Activated T-cell treated with anti-CD3 and anti-CD28 coated beads, Interleukin-2, amount 50 U/mL, for 4 hours (primary cell): ENCODE results near the gene JPT1. TPM values are rescaled to one million over a fixed set of nuclear protein-coding genes. Genes with fewer than 3 reads are reported as not detected.
"Not testable (repeated sequence)": the region's sequence is repeated elsewhere in the genome, so short reads cannot be mapped to it uniquely, and the experiment has no call there.

Experiments
- ATAC-seq, 2 donors: fragments of 200-7000 bp; cut with Tn5 transposase; one replicate each; pipeline ENCODE4 v1.10.0; 2021
- DNase-seq: peaks from one replicate; pipeline ENCODE4 v3.0.0-alpha.2; 2020
- H3K27me3 Mint-ChIP-seq: one replicate; pipeline ENCODE4 v1.8.0; 2021; ENCODE audit warnings: low read depth, mixed read lengths
- H3K36me3 Mint-ChIP-seq: one replicate; pipeline ENCODE4 v1.8.0; 2022; ENCODE audit warnings: mixed read lengths; ENCODE audit not compliant: insufficient read depth
- H3K4me1 Mint-ChIP-seq: one replicate; pipeline ENCODE4 v1.8.0; 2021; ENCODE audit warnings: low read depth, mixed read lengths
- H3K4me3 Mint-ChIP-seq: one replicate; pipeline ENCODE4 v1.8.0; 2021; ENCODE audit warnings: mild to moderate bottlenecking, moderate library complexity, mixed read lengths
- H3K9me3 Mint-ChIP-seq: one replicate; pipeline ENCODE4 v1.8.0; 2021; ENCODE audit warnings: mixed read lengths
- total RNA-seq, 3 donors: library from RNA; stranded (reverse); gene quantifications; one replicate each; pipeline ENCODE4 v1.2.1, GENCODE V29; 2021

Gene JPT1
- total RNA-seq, 3 donors from 2014 or later, result 161 to 182 (median 167) TPM

- H3K36me3 Mint-ChIP-seq, result peaks cover 36% of the 10 kb centered on the region
- no peak overlapping the region for H3K4me3 Mint-ChIP-seq
- no peaks in the 10 kb centered on the region for H3K27me3 Mint-ChIP-seq
- ATAC-seq, result no peak
- no peaks in the 10 kb centered on the region for H3K9me3 Mint-ChIP-seq
- DNase-seq, result no peak
- H3K4me1 Mint-ChIP-seq, result peaks cover 16% of the 10 kb centered on the region
Observed at GRCh38 chr17:75144816-75145512, 9.3 kb downstream of the JPT1 start.

GRCh38 chr17:75142236-75142971 is 11.9 kb downstream of the JPT1 start:
- no peak for DNase-seq
- Mint-ChIP-seq H3K9me3 (no peaks in the 10 kb centered on the region), H3K27me3 (no peaks in the 10 kb centered on the region), H3K4me3 (no peak overlapping the region), H3K36me3 (peaks cover 27% of the 10 kb centered on the region), H3K4me1 (peaks cover 11% of the 10 kb centered on the region)
- no peak for ATAC-seq

DNA sequence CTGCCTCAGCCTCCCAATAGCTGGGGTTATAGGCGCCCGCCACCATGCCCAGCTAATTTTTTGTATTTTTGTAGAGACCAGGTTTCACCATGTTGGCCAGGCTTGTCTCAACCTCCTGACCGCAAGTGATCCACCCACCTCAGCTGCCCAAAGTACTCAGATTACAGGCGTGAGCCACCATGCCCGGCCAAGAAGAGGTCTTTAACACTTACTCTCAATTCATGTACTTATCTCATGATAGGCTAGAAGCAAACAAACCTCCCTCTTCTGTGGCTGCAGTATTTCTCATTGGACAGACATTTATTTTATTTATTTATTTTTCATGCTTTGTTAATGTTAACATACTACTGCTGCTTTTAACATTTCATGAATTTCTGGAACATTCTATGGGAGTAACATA is 15.8 kb downstream of the JPT1 start:
- DNase-seq (no peak), ATAC-seq (no peak)
- H3K4me3 Mint-ChIP-seq, result no peak overlapping the region
- H3K4me1 Mint-ChIP-seq, result peaks cover 11% of the 10 kb centered on the region
- no peaks in the 10 kb centered on the region for H3K27me3 Mint-ChIP-seq
- peaks cover 10% of the 10 kb centered on the region for H3K36me3 Mint-ChIP-seq
- no peaks in the 10 kb centered on the region for H3K9me3 Mint-ChIP-seq

DNA sequence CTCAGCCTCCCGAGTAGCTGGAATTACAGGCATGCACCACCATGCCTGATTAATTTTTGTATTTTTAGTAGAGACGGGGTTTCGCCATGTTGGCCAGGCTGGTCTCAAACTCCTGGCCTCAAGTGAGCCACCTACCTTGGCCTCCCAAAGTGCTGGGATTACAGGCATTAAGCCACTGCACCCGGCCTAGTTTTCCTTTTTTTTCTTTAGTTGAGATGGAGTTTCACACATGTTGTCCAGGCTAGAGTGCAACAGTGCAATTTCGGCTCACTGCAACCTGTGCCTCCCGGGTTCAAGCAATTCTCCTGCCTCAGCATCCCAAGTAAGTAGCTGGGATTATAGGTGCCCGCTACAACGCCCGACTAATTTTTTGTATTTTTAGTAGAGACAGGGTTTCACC is 16.6 kb downstream of the JPT1 start:
- H3K4me3 Mint-ChIP-seq, H3K27me3 Mint-ChIP-seq, DNase-seq, ATAC-seq, H3K36me3 Mint-ChIP-seq, H3K9me3 Mint-ChIP-seq: not testable (repeated sequence)
- H3K4me1 Mint-ChIP-seq, result peaks cover 11% of the 10 kb centered on the region

DNA sequence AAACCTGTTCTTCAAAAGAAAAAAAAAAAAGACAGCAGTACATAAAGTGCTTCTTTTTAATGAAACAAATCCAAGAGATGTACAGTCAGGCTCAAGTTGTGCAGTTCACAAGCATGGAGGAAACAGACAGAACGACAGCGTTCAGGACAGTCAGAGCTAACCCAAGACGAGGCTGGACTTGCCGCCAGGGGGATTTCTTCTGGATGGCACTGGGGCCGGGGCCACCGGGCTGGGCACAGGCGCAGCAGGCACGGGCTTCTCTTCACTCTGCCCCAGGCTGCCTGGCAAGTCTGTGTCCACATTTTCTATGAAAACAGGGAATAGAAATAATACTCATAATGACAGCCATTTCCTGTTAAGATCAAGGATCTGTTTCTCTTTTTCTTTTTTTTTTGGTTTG is 18.4 kb downstream of the JPT1 start:
- Mint-ChIP-seq H3K4me3 (no peak overlapping the region), H3K9me3 (no peaks in the 10 kb centered on the region), H3K4me1 (peaks cover 8% of the 10 kb centered on the region), H3K36me3 (peaks cover 10% of the 10 kb centered on the region), H3K27me3 (no peaks in the 10 kb centered on the region)
- no peak for DNase-seq
- no peak for ATAC-seq

DNA sequence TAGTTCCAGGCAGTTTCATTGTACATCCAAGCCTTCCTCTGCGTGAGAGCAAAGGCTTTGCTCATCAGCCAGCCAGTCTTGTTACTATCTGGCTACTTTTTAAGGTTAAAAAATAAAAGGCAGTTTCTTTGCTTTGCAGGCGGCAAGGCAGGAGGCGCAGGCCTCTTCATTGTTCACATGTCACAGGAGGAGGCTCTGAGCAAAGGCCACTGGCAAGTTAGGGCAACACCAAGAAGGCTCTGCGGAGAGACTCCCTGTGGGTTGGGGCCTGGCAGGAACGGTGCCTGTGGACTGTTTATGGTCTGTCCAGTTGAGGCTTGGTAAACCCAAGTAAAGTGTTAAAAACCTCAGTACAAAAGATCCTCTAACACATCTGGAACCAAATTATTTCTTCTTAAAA is 18.9 kb downstream of the JPT1 start:
- Mint-ChIP-seq H3K4me1 (peaks cover 7% of the 10 kb centered on the region), H3K27me3 (no peaks in the 10 kb centered on the region), H3K36me3 (peaks cover 12% of the 10 kb centered on the region), H3K4me3 (no peak overlapping the region), H3K9me3 (no peaks in the 10 kb centered on the region)
- DNase-seq (no peak), ATAC-seq (no peak)

- H3K4me3 Mint-ChIP-seq, ATAC-seq, H3K27me3 Mint-ChIP-seq, H3K9me3 Mint-ChIP-seq, DNase-seq: not testable (repeated sequence)
- H3K36me3 Mint-ChIP-seq, result peaks cover 14% of the 10 kb centered on the region
- peaks cover 12% of the 10 kb centered on the region for H3K4me1 Mint-ChIP-seq
Observed at GRCh38 chr17:75133607-75134347, 20.5 kb downstream of the JPT1 start.

- Mint-ChIP-seq H3K4me1 (peaks cover 12% of the 10 kb centered on the region), H3K27me3 (no peaks in the 10 kb centered on the region), H3K36me3 (peaks cover 14% of the 10 kb centered on the region), H3K4me3 (peak overlapping the region; percentile 19), H3K9me3 (no peaks in the 10 kb centered on the region)
- DNase-seq, result no peak
- ATAC-seq, result no peak
Observed at GRCh38 chr17:75133001-75133400, 21.3 kb downstream of the JPT1 start.

GRCh38 chr17:75132018-75133000 is 22.0 kb downstream of the JPT1 start:
- peaks cover 12% of the 10 kb centered on the region for H3K4me1 Mint-ChIP-seq
- ATAC-seq, H3K27me3 Mint-ChIP-seq, DNase-seq, H3K9me3 Mint-ChIP-seq: not testable (repeated sequence)
- peak overlapping the region; percentile 85 for H3K4me3 Mint-ChIP-seq
- peaks cover 14% of the 10 kb centered on the region for H3K36me3 Mint-ChIP-seq

DNA sequence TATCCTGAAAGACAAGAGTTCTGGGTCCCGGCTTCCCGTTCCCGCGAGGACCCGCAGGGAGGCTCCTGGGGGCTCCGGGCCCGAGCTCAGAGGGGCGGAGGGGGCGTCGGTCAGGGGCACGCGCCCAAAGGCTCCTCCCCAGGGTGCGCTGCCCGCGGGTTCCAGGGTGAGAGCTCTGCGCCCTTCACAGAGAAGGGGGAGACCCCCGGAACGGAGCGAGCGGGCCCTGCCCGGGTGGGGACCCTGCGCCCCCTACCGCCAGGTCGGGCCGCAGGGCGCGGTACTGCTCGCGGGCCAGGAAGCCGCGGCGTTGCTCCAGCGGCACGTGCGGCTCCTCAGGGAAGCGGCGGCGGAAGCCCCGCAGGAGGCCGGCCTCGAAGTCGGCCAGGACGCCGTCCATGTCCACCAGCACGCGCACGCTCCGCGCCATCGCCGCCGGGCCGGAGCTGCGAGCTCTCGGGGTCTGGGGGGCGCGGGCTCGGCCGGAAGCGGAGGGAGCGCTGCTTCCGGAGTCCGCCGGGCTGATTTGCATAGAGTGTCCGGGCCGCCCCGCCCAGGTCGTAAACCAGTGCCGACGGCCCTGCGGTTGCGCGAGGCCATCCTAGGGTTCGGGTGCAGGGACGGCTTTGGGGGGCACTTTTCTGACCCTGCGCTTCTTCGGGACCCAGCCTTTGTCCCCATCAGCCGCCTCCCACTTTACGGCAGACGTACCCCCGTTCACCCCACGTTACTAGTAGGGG is 22.9 kb downstream of the JPT1 start, which contains the start of gene NT5C:
Gene NT5C, minus strand, starts transcription at position 465 of the 740 bp plus-strand sequence. Its CDS starts 35 bp downstream, at position 430.
- DNase-seq (peak; percentile 52), ATAC-seq (peak; percentile 83 to 85)
- peak within 1 kb of the TSS; percentile 90 for H3K4me3 Mint-ChIP-seq
- no peaks in the 10 kb centered on the region for H3K27me3 Mint-ChIP-seq
- peaks cover 12% of the 10 kb centered on the region for H3K4me1 Mint-ChIP-seq
- H3K36me3 Mint-ChIP-seq, result peaks cover 14% of the 10 kb centered on the region
- no peaks in the 10 kb centered on the region for H3K9me3 Mint-ChIP-seq

GRCh38 chr17:75130632-75131277 is 23.6 kb downstream of the JPT1 start:
- DNase-seq, result peak; percentile 44
- Mint-ChIP-seq H3K9me3 (no peaks in the 10 kb centered on the region), H3K27me3 (no peaks in the 10 kb centered on the region), H3K4me3 (peak overlapping the region; percentile 90), H3K36me3 (peaks cover 13% of the 10 kb centered on the region), H3K4me1 (peaks cover 19% of the 10 kb centered on the region)
- ATAC-seq, result peak; percentile 72 to 73

DNA sequence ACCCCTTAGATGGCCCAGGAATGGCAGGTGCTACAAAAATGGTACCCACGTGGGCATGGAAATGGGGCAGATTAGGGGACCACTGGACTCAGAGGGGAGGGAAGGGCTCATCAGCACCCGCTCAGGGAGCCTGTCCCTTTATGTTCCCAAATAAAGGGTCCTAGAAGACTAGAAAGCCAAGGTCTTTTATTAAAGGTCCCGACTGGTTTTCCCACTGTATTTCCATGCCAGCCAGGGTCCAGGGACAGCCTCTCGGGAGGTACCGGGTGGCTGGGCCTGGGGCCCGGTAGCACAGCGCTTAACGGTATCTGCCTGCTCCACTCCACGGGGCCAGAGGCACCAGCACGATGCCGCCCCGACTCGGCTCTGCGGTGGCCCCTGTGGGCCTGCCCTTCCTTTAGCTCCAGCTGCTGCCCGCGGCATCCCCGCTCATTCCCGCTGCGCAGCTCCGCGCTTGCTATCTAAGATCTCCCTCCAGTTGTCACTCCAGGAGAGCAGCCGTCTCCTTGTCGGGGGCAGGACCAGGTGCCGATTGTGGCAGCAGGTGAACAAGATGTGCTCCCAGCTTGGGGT is 24.2 kb downstream of the JPT1 start:
- H3K36me3 Mint-ChIP-seq, result peaks cover 10% of the 10 kb centered on the region
- H3K4me3 Mint-ChIP-seq, result peak overlapping the region; percentile 90
- no peaks in the 10 kb centered on the region for H3K27me3 Mint-ChIP-seq
- DNase-seq (no peak), ATAC-seq (no peak)
- H3K4me1 Mint-ChIP-seq, result peaks cover 23% of the 10 kb centered on the region
- H3K9me3 Mint-ChIP-seq, result no peaks in the 10 kb centered on the region
